Neuronal stem cell (in vitro differentiated cells): ENCODE data around the gene PRDM5.

Source experiments
- DNase-seq: peaks from one replicate; pipeline ENCODE4 v3.0.0-alpha.2; 2013; ENCODE audit warnings: low spot score
- H2AFZ ChIP-seq: one replicate; pipeline ENCODE4 v1.6.1; 2013; ENCODE audit warnings: mild to moderate bottlenecking, low read length, inconsistent platforms
- H2AK5ac ChIP-seq: 2 replicates; pipeline ENCODE4 v1.6.1; 2013; ENCODE audit warnings: low read depth, mild to moderate bottlenecking, inconsistent platforms, low read length, moderate library complexity, mixed read lengths
- H2BK120ac ChIP-seq: 2 replicates; pipeline ENCODE4 v1.6.1; 2013; ENCODE audit warnings: low read depth, mild to moderate bottlenecking, inconsistent platforms, low read length, moderate library complexity, mixed read lengths
- H2BK12ac ChIP-seq: one replicate; pipeline ENCODE4 v1.6.1; 2013; ENCODE audit warnings: low read length, inconsistent platforms
- H2BK15ac ChIP-seq: 2 replicates; pipeline ENCODE4 v1.6.1; 2013; ENCODE audit warnings: mild to moderate bottlenecking, low read length, inconsistent platforms, mixed read lengths
- H2BK5ac ChIP-seq: one replicate; pipeline ENCODE4 v1.6.1; 2013; ENCODE audit warnings: inconsistent platforms, mild to moderate bottlenecking, low read length, moderate library complexity
- H3K14ac ChIP-seq: one replicate; pipeline ENCODE4 v1.6.1; 2013; ENCODE audit warnings: low read length, inconsistent platforms
- H3K18ac ChIP-seq: 2 replicates; pipeline ENCODE4 v1.6.1; 2013; ENCODE audit warnings: low read length, inconsistent platforms
- H3K23ac ChIP-seq: 2 replicates; pipeline ENCODE4 v1.6.1; 2013; ENCODE audit warnings: low read depth, mild to moderate bottlenecking, mixed read lengths, low read length, inconsistent platforms; ENCODE audit not compliant: poor library complexity
- H3K27ac ChIP-seq: replicated peaks from 3 replicates; pipeline ENCODE4 v1.5.1; 2013; ENCODE audit warnings: low read length, inconsistent platforms
- H3K27me3 ChIP-seq, 3 experiments: 2 replicates each; pipeline ENCODE4 v1.6.1; 2013; ENCODE audit warnings: low read length in 3 of 3, mild to moderate bottlenecking in 2 of 3, inconsistent platforms in 1 of 3, low read depth in 1 of 3, mixed read lengths in 1 of 3, moderate library complexity in 1 of 3; ENCODE audit not compliant: control insufficient read depth in 3 of 3, insufficient read depth in 3 of 3
- H3K36me3 ChIP-seq, 2 donors: replicated peaks in 1 of 2; 2 replicates each; pipeline ENCODE4 v1.6.1; 2013; ENCODE audit warnings: low read length in 2 of 2; ENCODE audit not compliant: control insufficient read depth in 2 of 2, insufficient read depth in 2 of 2
- H3K4ac ChIP-seq: 2 replicates; pipeline ENCODE4 v1.6.1; 2013; ENCODE audit warnings: inconsistent platforms, mild to moderate bottlenecking, low read length, moderate library complexity
- H3K4me1 ChIP-seq, 2 donors: 1 replicate in 1 of 2; 2 replicates in 1 of 2; pipeline ENCODE4 v1.6.1; 2013; ENCODE audit warnings: low read length in 2 of 2, low read depth in 1 of 2; ENCODE audit not compliant: control insufficient read depth in 2 of 2, insufficient read depth in 1 of 2
- H3K4me2 ChIP-seq: one replicate; pipeline ENCODE4 v1.6.1; 2013; ENCODE audit warnings: mild to moderate bottlenecking, low read length, inconsistent platforms; ENCODE audit not compliant: insufficient read depth, poor library complexity, severe bottlenecking
- H3K4me3 ChIP-seq, 2 donors: 2 replicates each; pipeline ENCODE4 v1.5.1; 2013; ENCODE audit warnings: low read length in 2 of 2, mild to moderate bottlenecking in 2 of 2, inconsistent platforms in 1 of 2, moderate library complexity in 1 of 2
- H3K79me1 ChIP-seq: one replicate; pipeline ENCODE4 v1.6.1; 2013; ENCODE audit warnings: low read depth, mild to moderate bottlenecking, inconsistent platforms, low read length, moderate library complexity
- H3K9ac ChIP-seq: one replicate; pipeline ENCODE4 v1.6.1; 2013; ENCODE audit warnings: mild to moderate bottlenecking, low read depth, low read length, inconsistent platforms; ENCODE audit not compliant: poor library complexity
- H3K9me3 ChIP-seq, 2 donors: replicated peaks in 1 of 2; 2 replicates each; pipeline versions ENCODE3 to v1.6.1; 2013; ENCODE audit warnings: low read length in 2 of 2, mild to moderate bottlenecking in 2 of 2, inconsistent platforms in 1 of 2, low read depth in 1 of 2, mixed read lengths in 1 of 2, moderate library complexity in 1 of 2; ENCODE audit not compliant: control insufficient read depth in 2 of 2, insufficient read depth in 1 of 2
- H4K8ac ChIP-seq: one replicate; pipeline ENCODE4 v1.6.1; 2013; ENCODE audit warnings: low read depth, mild to moderate bottlenecking, inconsistent platforms, low read length, moderate library complexity
- H4K91ac ChIP-seq: one replicate; pipeline ENCODE4 v1.6.1; 2013; ENCODE audit warnings: low read length, low read depth, mild to moderate bottlenecking, inconsistent platforms; ENCODE audit not compliant: poor library complexity
- WGBS, 2 donors: extraction: QIAGEN DNeasy Blood & Tissue Kit; methylation state at CpG; one replicate each; pipeline ENCODE4 v1.1.7; 2013; ENCODE audit warnings: missing lambda C conversion rate in 2 of 2, mixed read lengths in 1 of 2; ENCODE audit not compliant: insufficient read length in 2 of 2, insufficient replicate concordance in 1 of 2; ENCODE audit errors: extremely low coverage in 2 of 2; 5-methylcytosine and 5-hydroxymethylcytosine counted together

PRDM5 gene

DNA sequence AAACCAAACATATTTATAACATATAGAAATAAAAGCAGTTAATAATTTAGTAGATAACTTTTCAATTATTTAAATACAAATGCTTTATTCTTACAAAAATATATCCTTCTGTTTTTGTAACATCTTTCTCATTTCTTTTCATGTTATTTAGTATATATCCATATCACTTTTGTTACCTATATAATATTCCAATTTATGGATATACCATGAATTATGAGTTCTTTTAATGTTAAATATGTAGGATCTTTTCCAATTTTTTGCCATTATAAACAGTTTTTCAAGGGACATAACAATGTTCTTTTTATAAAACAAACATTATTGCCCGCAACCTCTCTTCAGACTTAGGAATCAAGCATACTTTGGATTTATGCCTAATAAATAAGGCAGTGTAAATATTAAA, 151.6 kb downstream of the PRDM5 start:
- no peak overlapping the region for H3K18ac ChIP-seq
- H3K79me1 ChIP-seq: no peaks in the 10 kb centered on the region
- peaks cover 0 to 8% of the 10 kb centered on the region in 2 donors for H3K9me3 ChIP-seq
- H3K23ac ChIP-seq: no peak overlapping the region
- H3K4me2 ChIP-seq: no peak overlapping the region
- no peak overlapping the region for H2AK5ac ChIP-seq
- H3K9ac ChIP-seq: no peak overlapping the region
- no peak overlapping the region for H3K4me3 ChIP-seq
- no CpG with 5 or more reads among the region's 1 CpG for WGBS, 2 donors
- H3K27ac ChIP-seq: no peak overlapping the region
- H2BK5ac ChIP-seq: no peak overlapping the region
- H4K8ac ChIP-seq: no peak overlapping the region
- DNase-seq: no peak
- H3K27me3 ChIP-seq: no peaks in the 10 kb centered on the region
- no peak overlapping the region for H2AFZ ChIP-seq
- H3K14ac ChIP-seq: no peak overlapping the region
- no peak overlapping the region for H2BK12ac ChIP-seq
- H2BK120ac ChIP-seq: no peak overlapping the region
- H3K4me1 ChIP-seq: peaks cover 0 to 3% of the 10 kb centered on the region in 2 donors
- H3K4ac ChIP-seq: no peak overlapping the region
- H4K91ac ChIP-seq: no peak overlapping the region
- H3K36me3 ChIP-seq: no peaks in the 10 kb centered on the region
- H2BK15ac ChIP-seq: no peak overlapping the region

DNA sequence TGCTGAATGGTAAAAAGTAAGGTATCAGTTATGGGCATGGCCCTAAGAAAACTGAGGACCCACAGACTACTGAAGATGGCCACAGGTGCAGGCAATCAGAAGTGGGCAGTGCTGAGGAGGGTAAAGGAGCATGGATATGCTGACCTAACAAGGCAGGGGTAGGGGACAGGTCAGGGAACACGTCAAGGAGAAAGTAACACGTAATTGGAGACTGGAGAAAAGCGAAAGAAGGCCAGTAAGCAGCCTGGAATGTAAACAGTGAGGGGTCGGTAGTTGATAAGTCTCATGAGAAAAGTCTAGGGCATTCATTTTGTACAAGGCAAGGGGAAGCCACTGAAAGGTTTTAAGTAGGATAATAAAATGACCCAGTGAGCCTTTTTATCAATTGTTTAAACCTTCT, 153.3 kb downstream of the PRDM5 start:
- H3K18ac ChIP-seq: no peak overlapping the region
- H3K4me3 ChIP-seq: no peak overlapping the region
- no peak for DNase-seq
- peak overlapping the region; percentile 6 for H3K27ac ChIP-seq
- H4K91ac ChIP-seq: no peak overlapping the region
- no peak overlapping the region for H3K14ac ChIP-seq
- H2BK5ac ChIP-seq: no peak overlapping the region
- no peak overlapping the region for H3K4me2 ChIP-seq
- no CpG with 5 or more reads among the region's 4 CpGs for WGBS, 2 donors
- H3K9me3 ChIP-seq: peaks cover 0 to 8% of the 10 kb centered on the region in 2 donors
- no peak overlapping the region for H2AFZ ChIP-seq
- H2BK12ac ChIP-seq: no peak overlapping the region
- peaks cover 0 to 3% of the 10 kb centered on the region in 2 donors for H3K4me1 ChIP-seq
- no peaks in the 10 kb centered on the region for H3K79me1 ChIP-seq
- H3K9ac ChIP-seq: no peak overlapping the region
- H3K4ac ChIP-seq: no peak overlapping the region
- H3K23ac ChIP-seq: no peak overlapping the region
- H2AK5ac ChIP-seq: no peak overlapping the region
- H2BK120ac ChIP-seq: no peak overlapping the region
- H4K8ac ChIP-seq: no peak overlapping the region
- no peaks in the 10 kb centered on the region for H3K27me3 ChIP-seq
- no peaks in the 10 kb centered on the region for H3K36me3 ChIP-seq
- no peak overlapping the region for H2BK15ac ChIP-seq

DNA sequence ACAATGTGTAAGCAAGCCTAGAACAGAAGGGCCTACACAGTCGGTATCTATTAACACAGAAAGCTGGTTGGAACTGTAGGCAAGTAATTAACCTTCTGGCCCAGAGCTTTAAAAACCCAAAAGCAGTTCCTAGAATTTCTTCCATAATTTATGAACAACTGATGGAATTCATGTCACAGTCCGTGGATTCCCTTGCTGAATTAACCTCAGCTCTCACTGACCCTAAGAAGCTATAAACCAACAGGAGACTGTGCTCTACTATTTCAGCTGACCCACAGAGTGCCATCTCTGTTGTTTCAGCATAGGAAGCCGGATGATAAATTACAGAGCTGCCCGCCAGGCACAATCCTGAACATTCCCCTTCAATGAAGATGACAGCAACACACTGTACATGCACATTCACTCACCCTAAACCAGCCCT, 157.3 kb downstream of the PRDM5 start:
- H2BK15ac ChIP-seq: no peak overlapping the region
- no peak overlapping the region for H2AK5ac ChIP-seq
- H3K27ac ChIP-seq: no peak overlapping the region
- no peak overlapping the region for H2BK12ac ChIP-seq
- H3K79me1 ChIP-seq: no peaks in the 10 kb centered on the region
- no peak overlapping the region for H3K9ac ChIP-seq
- no peak overlapping the region for H3K14ac ChIP-seq
- WGBS, 2 donors: no CpG with 5 or more reads among the region's 4 CpGs
- H3K27me3 ChIP-seq: no peaks in the 10 kb centered on the region
- no peak for DNase-seq
- H3K36me3 ChIP-seq: no peaks in the 10 kb centered on the region
- no peak overlapping the region for H4K91ac ChIP-seq
- H2BK5ac ChIP-seq: no peak overlapping the region
- H2BK120ac ChIP-seq: no peak overlapping the region
- no peak overlapping the region for H3K23ac ChIP-seq
- H3K4ac ChIP-seq: no peak overlapping the region
- no peak overlapping the region for H4K8ac ChIP-seq
- H3K18ac ChIP-seq: no peak overlapping the region
- no peak overlapping the region for H2AFZ ChIP-seq
- H3K9me3 ChIP-seq: peaks cover 0 to 4% of the 10 kb centered on the region in 2 donors
- H3K4me1 ChIP-seq: peaks cover 0 to 3% of the 10 kb centered on the region in 2 donors
- no peak overlapping the region for H3K4me3 ChIP-seq
- H3K4me2 ChIP-seq: no peak overlapping the region

DNA sequence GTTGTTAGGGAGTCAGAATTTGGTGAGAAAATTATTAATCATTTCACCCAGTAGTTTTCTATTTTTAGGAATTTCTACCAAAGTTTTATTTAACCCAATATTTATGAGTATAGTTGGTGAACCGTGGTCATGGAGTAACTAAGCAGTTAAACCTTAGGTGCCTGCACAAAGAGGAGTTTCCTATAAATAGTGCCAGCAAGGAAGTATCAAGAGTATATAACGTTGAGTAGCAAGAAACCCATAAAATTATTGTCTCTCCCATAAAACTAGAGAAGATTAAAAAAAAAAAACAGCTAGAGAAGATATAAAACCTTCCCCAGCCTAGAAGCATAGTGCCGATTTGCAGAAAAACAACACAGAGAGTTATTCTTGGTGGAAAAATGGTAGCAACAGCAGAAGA, 158.9 kb downstream of the PRDM5 start:
- no CpG with 5 or more reads among the region's 3 CpGs for WGBS, 2 donors
- H3K27me3 ChIP-seq: no peaks in the 10 kb centered on the region
- no peak overlapping the region for H4K91ac ChIP-seq
- no peak overlapping the region for H3K18ac ChIP-seq
- no peak overlapping the region for H4K8ac ChIP-seq
- no peak overlapping the region for H3K4me3 ChIP-seq
- no peaks in the 10 kb centered on the region for H3K79me1 ChIP-seq
- no peak for DNase-seq
- no peak overlapping the region for H3K4me2 ChIP-seq
- H2BK15ac ChIP-seq: no peak overlapping the region
- H3K14ac ChIP-seq: no peak overlapping the region
- H2AK5ac ChIP-seq: no peak overlapping the region
- H2BK120ac ChIP-seq: no peak overlapping the region
- no peak overlapping the region for H3K27ac ChIP-seq
- H2BK12ac ChIP-seq: no peak overlapping the region
- no peak overlapping the region for H3K9ac ChIP-seq
- H3K9me3 ChIP-seq: peaks cover 0 to 4% of the 10 kb centered on the region in 2 donors
- no peaks in the 10 kb centered on the region for H3K4me1 ChIP-seq
- no peaks in the 10 kb centered on the region for H3K36me3 ChIP-seq
- H3K4ac ChIP-seq: no peak overlapping the region
- no peak overlapping the region for H2AFZ ChIP-seq
- no peak overlapping the region for H3K23ac ChIP-seq
- no peak overlapping the region for H2BK5ac ChIP-seq
